Prostate gland (tissue), 2 donors: ENCODE data around the gene DLG2.

Experiments used
- POLR2A ChIP-seq: fragments of 450-650 bp; IDR thresholded peaks from one replicate; pipeline ENCODE4 v1.6.1; 2016; ENCODE audit warnings: antibody characterized with exemption, mild to moderate bottlenecking
- POLR2AphosphoS5 ChIP-seq: sonication (generic); formaldehyde crosslinking; IDR thresholded peaks from one replicate; pipeline ENCODE4 v1.6.1; 2017; ENCODE audit warnings: antibody characterized with exemption
- TF ChIP-seq, protein P1 (sequence below), 4 experiments: fragments of 200-600 bp in 2 of 4; fragments of 450-650 bp in 2 of 4; sonication (generic) in 2 of 4; IDR thresholded peaks; 1 replicate in 3 of 4; 2 replicates in 1 of 4; pipeline ENCODE4 v1.5.1; 2016 to 2019; ENCODE audit warnings: antibody characterized with exemption in 4 of 4, mild to moderate bottlenecking in 2 of 4, moderate library complexity in 2 of 4

DNA sequence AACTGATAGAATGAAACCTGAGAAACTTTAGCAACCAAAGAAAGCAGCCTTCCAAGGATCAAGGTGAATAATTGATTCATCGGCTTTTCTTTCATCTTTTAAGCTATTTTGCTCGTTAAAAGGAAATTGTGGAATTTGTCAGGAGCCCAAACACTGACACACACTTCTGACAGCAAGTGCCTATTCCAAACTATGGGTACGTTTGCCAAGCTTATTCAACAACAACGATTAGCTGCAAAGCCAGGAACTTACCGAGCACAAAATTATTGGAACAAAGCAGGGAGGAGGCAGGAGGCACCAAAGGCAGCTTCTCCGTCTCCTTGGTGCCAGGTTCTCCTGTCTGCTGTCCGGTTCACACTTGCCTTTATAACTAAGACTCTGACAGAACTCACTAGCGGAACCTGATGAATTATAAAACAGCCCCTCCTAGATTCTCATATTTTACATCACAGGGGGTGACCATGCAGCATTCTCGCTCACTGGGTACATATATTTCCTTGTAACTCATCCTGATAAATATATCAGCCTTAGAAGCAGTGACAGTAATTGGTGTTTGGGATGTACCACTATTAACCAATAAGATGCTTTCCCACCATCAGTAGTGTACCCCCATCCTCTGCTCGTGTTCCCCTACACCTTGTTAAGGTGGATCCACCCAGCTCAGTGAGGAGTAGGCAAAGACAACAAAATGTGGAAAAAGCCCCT, 1945.1 kb downstream of the DLG2 start:
- TF ChIP-seq, protein P1, sequence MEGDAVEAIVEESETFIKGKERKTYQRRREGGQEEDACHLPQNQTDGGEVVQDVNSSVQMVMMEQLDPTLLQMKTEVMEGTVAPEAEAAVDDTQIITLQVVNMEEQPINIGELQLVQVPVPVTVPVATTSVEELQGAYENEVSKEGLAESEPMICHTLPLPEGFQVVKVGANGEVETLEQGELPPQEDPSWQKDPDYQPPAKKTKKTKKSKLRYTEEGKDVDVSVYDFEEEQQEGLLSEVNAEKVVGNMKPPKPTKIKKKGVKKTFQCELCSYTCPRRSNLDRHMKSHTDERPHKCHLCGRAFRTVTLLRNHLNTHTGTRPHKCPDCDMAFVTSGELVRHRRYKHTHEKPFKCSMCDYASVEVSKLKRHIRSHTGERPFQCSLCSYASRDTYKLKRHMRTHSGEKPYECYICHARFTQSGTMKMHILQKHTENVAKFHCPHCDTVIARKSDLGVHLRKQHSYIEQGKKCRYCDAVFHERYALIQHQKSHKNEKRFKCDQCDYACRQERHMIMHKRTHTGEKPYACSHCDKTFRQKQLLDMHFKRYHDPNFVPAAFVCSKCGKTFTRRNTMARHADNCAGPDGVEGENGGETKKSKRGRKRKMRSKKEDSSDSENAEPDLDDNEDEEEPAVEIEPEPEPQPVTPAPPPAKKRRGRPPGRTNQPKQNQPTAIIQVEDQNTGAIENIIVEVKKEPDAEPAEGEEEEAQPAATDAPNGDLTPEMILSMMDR (IDR thresholded peaks at IDR 0.05) = no peak
- TF ChIP-seq POLR2A = no peak
- TF ChIP-seq POLR2AphosphoS5 = no peak
